HEK293T (cell line): ENCODE results near the gene HCN4.

Experiments
- CTCF ChIA-PET: fragments of 350-600 bp; formaldehyde crosslinking; extraction: SDS; loops from one replicate; lab custom pipeline; 2021; ENCODE audit warnings: antibody characterized with exemption, inconsistent platforms; lab: Yijun Ruan, JAX
- POLR2A ChIA-PET: fragments of 350-600 bp; formaldehyde crosslinking; extraction: SDS; loops from one replicate; lab custom pipeline; 2020; ENCODE audit warnings: antibody characterized with exemption, inconsistent platforms; lab: Yijun Ruan, JAX
- DNase-seq: peaks from one replicate; pipeline ENCODE4 v3.0.0; 2012; ENCODE audit warnings: mixed read lengths; ENCODE audit errors: extremely low spot score
- ARNT ChIP-seq: fragments of 450-650 bp; IDR thresholded peaks from 2 replicates; pipeline ENCODE4 v1.6.1; 2017; ENCODE audit warnings: mild to moderate bottlenecking
- BHLHE40 ChIP-seq: fragments of 450-650 bp; IDR thresholded peaks from 2 replicates; pipeline ENCODE4 v1.6.1; 2016; ENCODE audit warnings: mild to moderate bottlenecking, moderate library complexity, borderline replicate concordance
- CTBP1 ChIP-seq: fragments of 450-650 bp; IDR thresholded peaks from 2 replicates; pipeline ENCODE4 v1.6.1; 2016; ENCODE audit warnings: borderline replicate concordance
- ELF4 ChIP-seq: fragments of 450-650 bp; IDR thresholded peaks from 2 replicates; pipeline ENCODE4 v1.6.1; 2017; ENCODE audit warnings: antibody characterized with exemption
- FOXA1 ChIP-seq: fragments of 450-650 bp; IDR thresholded peaks from 2 replicates; pipeline ENCODE4 v1.6.1; 2016; ENCODE audit warnings: mild to moderate bottlenecking
- FOXK2 ChIP-seq: fragments of 450-650 bp; IDR thresholded peaks from 2 replicates; pipeline ENCODE4 v1.6.1; 2016; ENCODE audit warnings: mild to moderate bottlenecking
- FOXM1 ChIP-seq: fragments of 450-650 bp; IDR thresholded peaks from 2 replicates; pipeline ENCODE4 v1.6.1; 2017; ENCODE audit warnings: mild to moderate bottlenecking, borderline replicate concordance
- HDGF ChIP-seq: fragments of 450-650 bp; IDR thresholded peaks from 2 replicates; pipeline ENCODE4 v1.6.1; 2017; ENCODE audit warnings: antibody characterized with exemption, borderline replicate concordance
- L3MBTL2 ChIP-seq: fragments of 450-650 bp; conservative IDR thresholded peaks from 2 replicates; pipeline ENCODE4 v1.6.1; 2016; ENCODE audit warnings: mild to moderate bottlenecking
- LEF1 ChIP-seq: fragments of 450-650 bp; IDR thresholded peaks from 2 replicates; pipeline ENCODE4 v1.6.1; 2017; ENCODE audit warnings: mild to moderate bottlenecking, borderline replicate concordance
- NFRKB ChIP-seq: fragments of 450-650 bp; IDR thresholded peaks from 2 replicates; pipeline ENCODE4 v1.6.1; 2016; ENCODE audit warnings: mild to moderate bottlenecking, moderate library complexity
- SP1 ChIP-seq: fragments of 450-650 bp; IDR thresholded peaks from 2 replicates; pipeline ENCODE4 v1.6.1; 2017
- SUZ12 ChIP-seq: fragments of 450-650 bp; IDR thresholded peaks from 2 replicates; pipeline ENCODE4 v1.6.1; 2016; ENCODE audit warnings: mild to moderate bottlenecking
- TARDBP ChIP-seq: fragments of 450-650 bp; IDR thresholded peaks from 2 replicates; pipeline ENCODE4 v1.6.1; 2016
- ZNF384 ChIP-seq: fragments of 450-650 bp; IDR thresholded peaks from 2 replicates; pipeline ENCODE4 v1.6.1; 2016
- TF ChIP-seq, protein P1 (sequence below): fragments of 450-650 bp; IDR thresholded peaks from 2 replicates; pipeline ENCODE4 v1.6.1; 2016

Gene HCN4

DNA sequence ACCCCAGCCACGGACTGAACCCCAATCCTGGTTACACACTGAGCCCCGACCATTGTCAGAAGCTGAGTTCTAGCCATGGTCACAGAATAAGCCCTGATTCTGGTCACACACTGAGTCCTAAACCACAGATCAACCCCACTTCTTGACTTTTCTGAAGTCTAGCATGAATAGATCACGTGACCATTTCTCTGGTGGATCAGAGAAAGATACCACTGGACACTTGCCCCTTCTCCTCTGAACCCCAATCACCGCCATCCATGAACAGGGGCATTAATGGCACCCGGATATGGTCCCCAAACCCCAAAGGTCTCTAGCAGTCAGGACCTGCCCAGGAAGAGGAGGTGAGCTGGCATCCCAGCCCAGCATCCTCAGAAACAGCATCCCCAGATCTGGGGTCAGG is 9.1 kb downstream of the HCN4 start:
- POLR2A ChIA-PET, result no interaction called here
- no peak for DNase-seq
- TF ChIP-seq ARNT (no peak), FOXA1 (no peak), CTBP1 (no peak), LEF1 (no peak), NFRKB (no peak), SP1 (no peak), FOXK2 (no peak), BHLHE40 (no peak), HDGF (no peak), ELF4 (no peak), FOXM1 (no peak), SUZ12 (no peak), L3MBTL2 (no peak)
- TF ChIP-seq, protein P1, sequence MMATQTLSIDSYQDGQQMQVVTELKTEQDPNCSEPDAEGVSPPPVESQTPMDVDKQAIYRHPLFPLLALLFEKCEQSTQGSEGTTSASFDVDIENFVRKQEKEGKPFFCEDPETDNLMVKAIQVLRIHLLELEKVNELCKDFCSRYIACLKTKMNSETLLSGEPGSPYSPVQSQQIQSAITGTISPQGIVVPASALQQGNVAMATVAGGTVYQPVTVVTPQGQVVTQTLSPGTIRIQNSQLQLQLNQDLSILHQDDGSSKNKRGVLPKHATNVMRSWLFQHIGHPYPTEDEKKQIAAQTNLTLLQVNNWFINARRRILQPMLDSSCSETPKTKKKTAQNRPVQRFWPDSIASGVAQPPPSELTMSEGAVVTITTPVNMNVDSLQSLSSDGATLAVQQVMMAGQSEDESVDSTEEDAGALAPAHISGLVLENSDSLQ, result no peak
- CTCF ChIA-PET, result no interaction called here

DNA sequence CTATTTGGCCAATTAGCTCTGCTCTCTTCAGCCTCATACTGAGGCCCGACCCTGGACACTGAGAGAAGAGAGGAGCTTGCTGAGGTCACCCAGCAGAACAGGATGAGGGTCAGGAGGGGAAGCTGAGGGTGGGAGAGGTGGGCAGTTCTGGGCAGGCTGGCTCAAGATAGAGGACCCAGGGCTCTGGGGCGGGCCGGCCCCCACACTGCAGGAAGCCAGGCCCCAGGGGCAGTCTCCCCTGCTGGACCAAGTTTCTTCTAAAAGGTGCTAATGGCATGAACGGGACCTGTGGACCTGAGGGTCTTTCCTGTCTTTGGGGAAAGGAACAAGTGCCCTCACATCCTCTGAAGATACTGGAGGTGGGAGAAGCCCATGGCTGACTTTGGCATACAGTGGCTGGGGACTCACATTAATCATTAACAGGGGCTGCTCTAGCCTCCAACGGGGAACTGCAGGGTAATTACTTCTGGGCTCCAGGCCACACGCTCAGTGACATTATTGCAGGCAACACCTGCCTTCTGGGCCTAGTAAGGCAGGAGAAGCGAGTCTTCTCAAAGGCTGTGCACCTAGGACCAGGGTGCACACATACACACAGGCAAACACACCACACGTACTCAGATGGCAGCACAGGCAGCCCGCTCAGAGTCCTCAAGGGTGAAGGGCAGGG is 10.6 kb downstream of the HCN4 start:
- no peak for DNase-seq
- CTCF ChIA-PET, result no interaction called here
- POLR2A ChIA-PET, result no interaction called here
- TF ChIP-seq HDGF, result no peak
- TF ChIP-seq CTBP1, result no peak
- no peak for TF ChIP-seq ZNF384
- TF ChIP-seq ELF4, result no peak
- TF ChIP-seq SP1, result no peak
- no peak for TF ChIP-seq ARNT
- no peak for TF ChIP-seq TARDBP
- no peak for TF ChIP-seq LEF1

DNA sequence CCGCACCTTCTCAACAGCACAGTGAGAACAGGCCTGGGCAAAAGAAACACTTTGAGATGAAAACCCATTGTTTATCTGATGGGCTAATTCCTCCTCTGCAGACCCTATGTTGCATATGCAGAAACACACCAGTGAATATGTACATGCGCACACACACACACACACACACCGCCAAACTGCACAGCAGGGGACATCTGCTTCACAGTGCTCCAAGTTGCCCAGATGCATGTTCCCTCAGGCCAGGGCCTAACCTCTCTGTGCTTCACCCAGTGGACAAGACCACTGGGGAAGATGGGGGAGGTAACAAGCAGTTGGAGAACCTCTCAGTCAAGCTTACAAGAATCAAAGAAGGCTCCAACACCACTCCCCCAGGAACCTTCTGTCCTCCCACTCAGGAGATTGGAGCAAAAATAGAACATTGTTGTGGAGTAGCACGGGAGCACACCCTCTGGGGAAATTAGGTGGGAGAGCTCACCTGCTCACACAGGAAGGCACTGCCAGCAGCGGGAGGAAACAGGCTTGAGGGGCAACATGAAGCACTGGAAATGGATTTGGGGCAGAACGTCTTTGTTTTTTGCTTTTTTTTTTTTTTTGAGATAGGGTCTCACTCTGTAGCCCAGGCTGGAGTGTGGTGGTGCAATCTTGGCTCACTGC is 13.0 kb downstream of the HCN4 start:
- DNase-seq, result no peak
- POLR2A ChIA-PET, result interaction anchor here (1.6 kb wide), 1 partner anchor 10 kb away, joined by 4 read pairs; no protein-coding TSS in a partner anchor
- CTCF ChIA-PET, result no interaction called here

DNA sequence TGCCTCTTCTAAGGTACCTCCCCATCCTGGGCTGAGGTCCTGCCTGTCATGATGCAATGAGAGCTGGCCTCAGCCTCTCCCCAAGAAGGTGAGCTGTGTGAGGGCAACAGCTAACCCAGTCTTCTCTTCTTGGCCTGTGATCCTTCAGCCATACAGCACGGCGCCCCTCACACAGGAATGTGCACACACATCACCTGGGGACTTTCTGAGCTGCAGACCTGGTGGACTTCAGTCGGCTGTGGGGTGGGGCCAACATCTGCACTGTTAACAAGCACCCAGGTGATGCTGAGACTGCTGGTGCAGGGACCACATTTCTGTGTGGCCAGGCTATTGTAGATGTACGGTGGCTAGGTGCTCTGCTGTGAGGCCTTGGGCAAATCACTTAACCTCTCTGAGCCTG is 14.5 kb downstream of the HCN4 start:
- CTCF ChIA-PET, result no interaction called here
- no peak for DNase-seq
- no peak for TF ChIP-seq L3MBTL2
- no peak for TF ChIP-seq BHLHE40
- TF ChIP-seq TARDBP, result no peak
- no peak for TF ChIP-seq ARNT
- TF ChIP-seq HDGF, result no peak
- no peak for TF ChIP-seq ZNF384
- no peak for TF ChIP-seq CTBP1
- TF ChIP-seq SP1, result no peak
- POLR2A ChIA-PET, result no interaction called here

More for the DNA sequence above, 13.0 kb downstream of the HCN4 start:
- TF ChIP-seq FOXA1, result no peak
- TF ChIP-seq ELF4, result no peak
- TF ChIP-seq FOXK2, result no peak
- TF ChIP-seq TARDBP, result no peak
- TF ChIP-seq NFRKB, result no peak
- no peak for TF ChIP-seq SP1
- no peak for TF ChIP-seq L3MBTL2
- TF ChIP-seq CTBP1, result no peak
- TF ChIP-seq ZNF384, result no peak
- no peak for TF ChIP-seq LEF1
- TF ChIP-seq, protein P1, result no peak
- TF ChIP-seq ARNT, result no peak

DNA sequence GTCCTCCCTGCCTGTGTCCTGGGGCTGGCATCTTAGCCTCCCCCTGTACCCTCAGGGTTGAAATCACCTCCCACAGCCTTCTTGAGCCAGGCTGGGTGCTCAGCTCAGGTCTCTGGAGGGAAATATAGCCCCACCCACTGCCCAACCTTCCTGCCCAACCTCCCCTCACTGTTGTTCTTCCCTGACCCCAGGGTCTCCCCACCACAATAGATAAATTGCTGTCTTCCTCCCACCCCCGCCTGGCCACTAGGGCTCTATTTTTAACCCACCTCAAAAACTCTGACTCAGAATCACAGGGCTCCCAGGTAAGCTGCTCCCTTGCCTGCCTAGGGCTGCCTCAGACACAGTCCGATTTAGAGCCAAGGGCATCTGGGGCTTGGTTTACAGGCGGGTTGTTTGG is 15.0 kb downstream of the HCN4 start:
- CTCF ChIA-PET, result no interaction called here
- POLR2A ChIA-PET, result no interaction called here
- no peak for DNase-seq
- TF ChIP-seq FOXA1, result no peak
- no peak for TF ChIP-seq HDGF
- no peak for TF ChIP-seq FOXK2
- no peak for TF ChIP-seq FOXM1
- TF ChIP-seq NFRKB, result no peak
- no peak for TF ChIP-seq BHLHE40
- TF ChIP-seq ELF4, result no peak
- no peak for TF ChIP-seq SUZ12
- no peak for TF ChIP-seq TARDBP
- TF ChIP-seq L3MBTL2, result no peak
- no peak for TF ChIP-seq LEF1

DNA sequence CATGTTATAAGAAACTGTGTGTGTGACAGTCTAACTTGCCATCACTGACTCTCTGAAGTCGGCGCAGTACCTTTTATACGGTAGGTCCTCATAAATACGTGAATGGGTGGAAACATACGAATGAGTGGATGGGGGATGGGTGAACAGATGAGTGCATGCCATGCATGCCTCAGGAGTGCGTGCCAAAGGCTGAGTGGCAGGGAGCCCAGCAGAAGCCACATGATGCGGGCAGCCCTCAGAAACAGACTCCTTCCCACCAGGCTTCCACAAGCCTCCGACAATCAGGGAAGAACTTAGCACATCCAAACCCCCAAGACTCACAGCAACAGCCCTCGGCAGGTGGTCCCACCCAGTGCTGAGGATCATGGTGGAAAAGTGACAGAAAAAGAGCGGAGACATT is 16.7 kb downstream of the HCN4 start:
- CTCF ChIA-PET, result no interaction called here
- TF ChIP-seq HDGF (no peak), NFRKB (no peak), L3MBTL2 (no peak), TARDBP (no peak), CTBP1 (no peak), FOXM1 (no peak), FOXK2 (no peak), ZNF384 (no peak)
- DNase-seq, result no peak
- POLR2A ChIA-PET, result no interaction called here

DNA sequence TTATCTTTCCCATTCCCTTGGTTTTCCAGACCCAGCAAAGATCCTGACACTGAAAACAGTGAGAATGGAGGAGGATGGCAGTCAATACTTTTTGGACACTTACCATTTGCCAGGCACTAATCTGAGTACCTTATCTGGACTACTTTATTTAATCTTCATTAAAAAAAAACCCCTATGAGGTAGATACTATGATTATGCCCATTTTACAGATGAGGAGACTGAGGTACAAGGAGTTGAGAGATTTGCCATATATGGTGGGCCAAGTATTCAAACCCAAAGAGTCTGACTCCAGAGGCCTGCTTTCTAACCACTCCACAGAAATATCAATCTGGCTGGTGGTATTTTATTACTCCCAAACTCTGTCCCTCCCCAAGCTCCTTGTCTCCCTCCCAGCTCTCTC is 19.6 kb downstream of the HCN4 start:
- CTCF ChIA-PET, result no interaction called here
- no peak for TF ChIP-seq FOXK2
- no peak for TF ChIP-seq TARDBP
- TF ChIP-seq L3MBTL2, result no peak
- no peak for TF ChIP-seq LEF1
- no peak for TF ChIP-seq NFRKB
- no peak for TF ChIP-seq BHLHE40
- TF ChIP-seq HDGF, result no peak
- no peak for TF ChIP-seq SP1
- TF ChIP-seq, protein P1, result no peak
- TF ChIP-seq ELF4, result no peak
- no peak for TF ChIP-seq FOXM1
- TF ChIP-seq ZNF384, result no peak
- no peak for TF ChIP-seq FOXA1
- POLR2A ChIA-PET, result no interaction called here
- DNase-seq, result no peak
